Heart right ventricle (tissue), 16 donors: ENCODE data around the gene TLDC2. TPM values are rescaled to one million over a fixed set of nuclear protein-coding genes. Genes with fewer than 3 reads are reported as not detected.

Source experiments
- ATAC-seq, 8 donors: fragments of 200-7000 bp; cut with Tn5 transposase; one replicate each; pipeline ENCODE4 v1.9.1; 2020; ENCODE audit warnings: mild to moderate bottlenecking in 8 of 8, moderate library complexity in 8 of 8, moderate number of reproducible peaks in 1 of 8
- DNase-seq, 2 donors: peaks; one replicate each; pipeline ENCODE4 v3.0.0-alpha.2; 2020
- H3K27ac ChIP-seq, 10 donors: fragments of 200-600 bp; sonication (generic) in 2 of 10; one replicate each; pipeline versions ENCODE4 v1.5.0 to v1.8.0; 2020 to 2022; ENCODE audit warnings: mild to moderate bottlenecking in 3 of 10
- H3K27me3 ChIP-seq, 7 donors: fragments of 200-600 bp; one replicate each; pipeline ENCODE4 v1.8.0; 2021 to 2022; ENCODE audit warnings: mild to moderate bottlenecking in 2 of 7
- H3K36me3 ChIP-seq, 9 donors: fragments of 200-600 bp; sonication (generic) in 1 of 9; one replicate each; pipeline versions ENCODE4 v1.5.0 to v1.8.0; 2020 to 2022; ENCODE audit warnings: mild to moderate bottlenecking in 2 of 9
- H3K4me1 ChIP-seq, 9 donors: fragments of 200-600 bp; sonication (generic) in 1 of 9; one replicate each; pipeline versions ENCODE4 v1.5.0 to v1.8.0; 2020 to 2022; ENCODE audit warnings: mild to moderate bottlenecking in 4 of 9
- H3K4me3 ChIP-seq, 10 donors: fragments of 200-600 bp; sonication (generic) in 2 of 10; one replicate each; pipeline versions ENCODE4 v1.5.0 to v1.8.0; 2020 to 2022; ENCODE audit warnings: mild to moderate bottlenecking in 7 of 10, moderate library complexity in 2 of 10
- H3K9me3 ChIP-seq, 11 donors: fragments of 200-600 bp in 10 of 11; sonication (generic) in 2 of 11; one replicate each; pipeline versions ENCODE4 v1.5.0 to v1.8.0; 2013 to 2022; ENCODE audit warnings: mild to moderate bottlenecking in 2 of 11, control low read depth in 1 of 11, moderate library complexity in 1 of 11
- CTCF ChIP-seq, 9 donors: fragments of 200-600 bp; sonication (generic) in 2 of 9; IDR thresholded peaks; one replicate each; pipeline versions ENCODE4 v1.5.0 to v1.8.0; 2021 to 2022; ENCODE audit warnings: antibody characterized with exemption in 9 of 9, mild to moderate bottlenecking in 5 of 9, moderate library complexity in 1 of 9
- WGBS, 2 donors: extraction: QIAGEN DNeasy Blood & Tissue Kit; methylation state at CpG; one replicate each; pipeline ENCODE4 v1.1.7; 2013; ENCODE audit warnings: inconsistent platforms in 1 of 2; 5-methylcytosine and 5-hydroxymethylcytosine counted together
- intact Hi-C, 10 donors: fragments of 100-400 bp; cut with DNase I; formaldehyde crosslinking; loops; one replicate each; pipeline versions ENCODE4 v1.11.1 to v1.14.2; 2022
- polyA plus RNA-seq, 2 donors: library from polyadenylated mRNA; stranded (reverse); fragments of 200-250 nt; gene quantifications; one replicate each; pipeline ENCODE4 v1.2.3, GENCODE V29; 2013
- total RNA-seq, 10 donors: library from RNA; stranded (reverse); fragmentation: NEBNext Ultra II Directional in 3 of 10; extraction: Animal tissue kit (Norgen Biotek cat#: 25700) in 3 of 10; gene quantifications; one replicate each; pipeline versions ENCODE4 v1.2.1 to v1.2.4, GENCODE V29; 2021 to 2023
- donor health status: Arrhythmogenic right ventricular cardiomyopathy.
- donor health status: ischemic (EF 13 %, LVEDD 7.1; RV severe dilation, severe dysfunction).
- donor health status: healthy with polysubstance abuse.
- donor health status: DM: no; HTN: yes; CAD: no.
- donor health status: DM: no; HTN: no; CAD: no.
- donor health status: ischemic (EF 25% LVEDD 6.9; RV normal size, moderate dysfunction).
- donor health status: ischemic (EF 25% LVEDD 5.7; RV mildly dilated, moderate dysfunction).
- donor health status: healthy.
- donor health status: DM: yes; HTN: yes; CAD: no.
- donor health status: Ischemic cardiomyopathy.
- donor health status: ischemic (EF 35%, LVEDD 5.7; RV mildly dilated, moderate dysfunction).
- donor health status: nonischemic (EF 11% LVEDD 7.7; RV severe dilation, severe dysfunction).
- donor health status: DM: yes; HTN: yes; CAD: no.
- donor health status: PGD.
- donor health status: ischemic (EF 29% LVEDD 5.4; RV normal size, mild dysfunction).
- donor health status: nonischemic (EF 23%, LVEDD 6.1; RV moderate dilation, normal function).

Gene TLDC2
- total and polyA plus RNA-seq, 12 donors, result 0.01 TPM; not detected in 11

- intact Hi-C loops, result no loop called here
- H3K4me1 ChIP-seq, result peaks cover 43 to 98% (median 81%) of the 10 kb centered on the region in 9 donors
Measured at GRCh38 chr20:36850759-36851158, 25.2 kb upstream of the TLDC2 start.

GRCh38 chr20:36851490-36851889 lies 24.4 kb upstream of the TLDC2 start:
- DNase-seq, result no peak
- Histone ChIP-seq H3K36me3 (peaks cover 0 to 5% (median 0%) of the 10 kb centered on the region in 9 donors), H3K27me3 (no peaks in the 10 kb centered on the region), H3K4me3 (no peak overlapping the region), H3K4me1 (peaks cover 48 to 98% (median 80%) of the 10 kb centered on the region in 9 donors), H3K9me3 (peaks cover 0 to 6% (median 0%) of the 10 kb centered on the region in 11 donors), H3K27ac (peak overlapping the region; percentile 5 to 91 (median 72))
- no peak for TF ChIP-seq CTCF (IDR thresholded peaks at IDR 0.05)
- no peak for ATAC-seq
- intact Hi-C loops, result no loop called here
- 79 to 92% methylated on average over 2 of the region's 2 CpGs for WGBS, 2 donors

More at GRCh38 chr20:36850759-36851158, 25.2 kb upstream of the TLDC2 start:
- no peak overlapping the region for H3K4me3 ChIP-seq
- H3K27me3 ChIP-seq, result no peaks in the 10 kb centered on the region
- H3K27ac ChIP-seq, result peak overlapping the region in 2 of 10 donors; percentile 89 to 91
- ATAC-seq, result no peak
- TF ChIP-seq CTCF (IDR thresholded peaks at IDR 0.05), result no peak
- no peak for DNase-seq
- 75 to 81% methylated on average over 6 of the region's 6 CpGs for WGBS, 2 donors
- H3K9me3 ChIP-seq, result peaks cover 0 to 6% (median 0%) of the 10 kb centered on the region in 11 donors
- H3K36me3 ChIP-seq, result peaks cover 0 to 5% (median 0%) of the 10 kb centered on the region in 9 donors

DNA sequence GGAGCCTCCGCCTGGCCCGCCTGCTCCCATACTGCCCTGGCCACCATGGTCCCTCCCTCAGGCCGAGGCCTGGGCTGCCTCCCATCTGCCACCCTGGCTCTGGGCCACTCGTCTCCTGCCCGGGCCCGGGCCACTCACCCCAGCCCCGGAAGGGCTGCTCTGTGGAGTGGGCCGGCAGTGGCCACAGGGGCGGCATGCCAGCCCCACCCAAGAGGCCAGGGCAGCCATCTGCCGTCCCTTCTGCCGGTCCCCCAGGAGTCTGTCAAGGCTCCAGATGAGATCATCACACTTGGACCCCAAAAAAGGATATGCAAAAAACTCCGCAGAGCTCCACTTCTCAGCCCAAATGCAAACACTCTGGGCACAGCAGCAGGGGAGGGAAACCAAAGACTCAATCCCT lies 23.8 kb upstream of the TLDC2 start:
- Histone ChIP-seq H3K27me3 (no peaks in the 10 kb centered on the region), H3K4me1 (peaks cover 49 to 98% (median 81%) of the 10 kb centered on the region in 9 donors), H3K27ac (peak overlapping the region; percentile 5 to 91 (median 72)), H3K4me3 (no peak overlapping the region), H3K9me3 (peaks cover 0 to 6% (median 0%) of the 10 kb centered on the region in 11 donors), H3K36me3 (peaks cover 0 to 5% (median 0%) of the 10 kb centered on the region in 9 donors)
- intact Hi-C loops, result no loop called here
- WGBS, 2 donors, result 26 to 46% methylated on average over 12 of the region's 12 CpGs
- no peak for TF ChIP-seq CTCF (IDR thresholded peaks at IDR 0.05)
- ATAC-seq, result peak in 6 of 8 donors; percentile 14 to 43 (median 22)
- peak in 1 of 2 donors; percentile 64 for DNase-seq

DNA sequence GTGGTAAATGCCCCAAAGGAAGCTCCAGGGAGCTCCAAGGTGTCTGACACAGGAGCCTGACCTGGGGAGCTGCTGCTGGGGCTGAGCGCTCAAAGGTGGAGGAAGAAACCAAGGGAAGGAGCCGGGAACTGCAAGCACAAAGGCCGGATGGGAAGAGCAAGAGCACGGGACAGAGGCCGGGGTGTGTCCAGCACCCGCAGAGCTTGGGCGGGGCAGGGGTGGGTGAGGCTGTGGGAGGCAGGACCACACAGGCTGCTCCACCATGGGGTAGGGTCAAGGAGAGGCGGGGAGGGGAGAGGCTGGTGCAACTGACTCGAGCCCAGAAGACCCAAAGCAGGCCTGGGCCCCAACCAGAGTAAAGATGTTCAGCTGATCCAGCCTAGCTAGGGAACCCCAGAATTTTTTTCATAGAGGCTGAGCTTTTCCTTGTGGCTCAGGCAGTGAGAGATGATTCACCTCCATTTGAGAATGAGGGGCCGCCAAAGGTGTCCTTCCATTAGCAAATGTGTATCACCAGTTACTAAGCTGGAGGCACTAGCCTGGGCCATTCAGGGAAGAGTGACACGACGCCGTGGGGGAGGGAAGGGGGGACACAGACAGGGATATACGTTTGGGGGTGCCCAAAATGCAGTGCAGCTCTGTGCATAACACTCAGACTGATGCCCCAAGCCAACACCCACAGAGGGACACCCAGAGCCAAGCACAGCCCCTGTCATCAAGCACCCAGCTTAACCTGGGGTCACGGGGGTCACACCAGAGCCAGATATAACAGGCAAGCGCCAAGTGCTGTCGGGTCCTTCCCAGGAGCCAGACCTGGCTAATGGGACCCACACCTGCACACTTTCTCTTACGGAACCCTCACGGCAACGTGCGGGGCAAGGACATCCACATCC lies 21.3 kb upstream of the TLDC2 start:
- intact Hi-C loops, result no loop called here
- 58 to 75% methylated on average over 21 of the region's 21 CpGs for WGBS, 2 donors
- no peaks in the 10 kb centered on the region for H3K27me3 ChIP-seq
- no peak for TF ChIP-seq CTCF (IDR thresholded peaks at IDR 0.05)
- H3K27ac ChIP-seq, result peak overlapping the region in 9 of 10 donors; percentile 58 to 91 (median 73)
- peak in 7 of 8 donors; percentile 27 to 57 (median 43) for ATAC-seq
- peak; percentile 36 to 54 for DNase-seq
- peaks cover 46 to 96% (median 77%) of the 10 kb centered on the region in 9 donors for H3K4me1 ChIP-seq
- peaks cover 0 to 9% (median 0%) of the 10 kb centered on the region in 9 donors for H3K36me3 ChIP-seq
- peak overlapping the region in 1 of 10 donors; percentile 24 for H3K4me3 ChIP-seq
- peaks cover 0 to 6% (median 0%) of the 10 kb centered on the region in 11 donors for H3K9me3 ChIP-seq
